C4-2B (cell line): Measurements from ENCODE around the gene EIF5B.
A peak's percentile ranks its signal among the peaks of the same experiment; 100 is the strongest.

Experiments used
- H3K27ac ChIP-seq: fragments of 450-650 bp; 2 replicates; pipeline ENCODE4 v1.5.1; 2017
- ZFX ChIP-seq: fragments of 450-650 bp; IDR thresholded peaks from 2 replicates; pipeline ENCODE4 v1.6.1; 2017
- TF ChIP-seq, protein P1 (sequence below): fragments of 450-650 bp; conservative IDR thresholded peaks from 2 replicates; pipeline ENCODE4 v1.5.1; 2017; ENCODE audit warnings: mild to moderate bottlenecking

EIF5B gene

DNA sequence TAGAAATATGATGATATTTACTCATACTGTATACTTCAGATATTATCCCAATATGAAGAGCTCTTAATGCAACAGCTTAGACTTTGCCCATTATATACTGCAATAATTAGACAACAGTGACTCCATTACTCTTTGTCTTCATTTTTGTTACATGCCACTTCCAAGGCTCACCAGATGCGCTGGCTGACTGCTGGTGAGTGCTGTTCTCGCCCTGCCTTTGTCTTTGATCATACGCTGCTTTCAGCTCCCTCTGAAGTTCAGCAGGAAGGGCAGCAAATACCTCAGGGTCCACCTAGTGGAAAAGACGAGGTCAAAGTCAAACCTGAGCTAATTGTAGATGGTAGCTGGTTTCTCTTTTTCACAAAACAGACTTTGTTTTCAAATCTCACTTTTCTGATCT lies 66.3 kb downstream of the EIF5B start:
- no peak overlapping the region; the same call in 1 of the 2 replicates for H3K27ac ChIP-seq
- TF ChIP-seq, protein P1, sequence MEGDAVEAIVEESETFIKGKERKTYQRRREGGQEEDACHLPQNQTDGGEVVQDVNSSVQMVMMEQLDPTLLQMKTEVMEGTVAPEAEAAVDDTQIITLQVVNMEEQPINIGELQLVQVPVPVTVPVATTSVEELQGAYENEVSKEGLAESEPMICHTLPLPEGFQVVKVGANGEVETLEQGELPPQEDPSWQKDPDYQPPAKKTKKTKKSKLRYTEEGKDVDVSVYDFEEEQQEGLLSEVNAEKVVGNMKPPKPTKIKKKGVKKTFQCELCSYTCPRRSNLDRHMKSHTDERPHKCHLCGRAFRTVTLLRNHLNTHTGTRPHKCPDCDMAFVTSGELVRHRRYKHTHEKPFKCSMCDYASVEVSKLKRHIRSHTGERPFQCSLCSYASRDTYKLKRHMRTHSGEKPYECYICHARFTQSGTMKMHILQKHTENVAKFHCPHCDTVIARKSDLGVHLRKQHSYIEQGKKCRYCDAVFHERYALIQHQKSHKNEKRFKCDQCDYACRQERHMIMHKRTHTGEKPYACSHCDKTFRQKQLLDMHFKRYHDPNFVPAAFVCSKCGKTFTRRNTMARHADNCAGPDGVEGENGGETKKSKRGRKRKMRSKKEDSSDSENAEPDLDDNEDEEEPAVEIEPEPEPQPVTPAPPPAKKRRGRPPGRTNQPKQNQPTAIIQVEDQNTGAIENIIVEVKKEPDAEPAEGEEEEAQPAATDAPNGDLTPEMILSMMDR = no peak
- no peak for TF ChIP-seq ZFX

DNA sequence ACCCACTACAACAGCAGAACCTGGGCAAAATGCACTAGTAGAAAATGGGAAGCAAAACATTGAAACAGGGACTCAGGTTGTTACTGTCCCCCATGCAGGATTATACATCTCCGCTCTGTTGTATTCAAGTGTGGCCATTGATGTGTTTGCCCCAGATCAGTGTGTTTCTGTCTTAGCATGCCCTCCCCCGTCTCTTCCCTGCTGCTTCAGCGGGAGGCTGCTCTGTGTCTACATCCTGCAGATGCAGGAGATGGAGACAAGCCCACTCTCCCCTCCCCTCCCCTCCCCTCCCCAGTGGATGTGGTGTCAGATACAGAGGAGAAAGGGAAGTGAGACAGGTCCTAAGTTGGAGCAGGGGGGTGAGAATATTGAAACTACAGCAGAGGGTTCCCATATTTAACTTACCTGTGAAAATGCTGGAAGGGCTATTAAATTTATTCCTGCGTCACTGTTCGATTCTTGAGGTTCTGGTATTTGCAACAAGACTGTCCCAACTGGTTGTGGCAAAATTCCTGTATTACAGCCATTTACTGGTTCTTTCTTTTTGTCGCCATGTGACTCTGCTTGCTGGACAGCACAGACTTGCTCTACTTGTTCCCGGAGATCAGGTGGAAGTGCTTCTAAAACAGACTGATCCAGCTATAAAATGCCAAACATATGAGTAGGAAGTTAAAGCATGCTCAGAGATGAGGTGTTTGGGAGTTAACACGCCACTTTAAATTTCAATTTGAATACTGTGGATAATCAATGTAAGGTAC lies 67.0 kb downstream of the EIF5B start:
- peak overlapping the region; percentile 53 for H3K27ac ChIP-seq
- TF ChIP-seq, protein P1 = no peak
- no peak for TF ChIP-seq ZFX

DNA sequence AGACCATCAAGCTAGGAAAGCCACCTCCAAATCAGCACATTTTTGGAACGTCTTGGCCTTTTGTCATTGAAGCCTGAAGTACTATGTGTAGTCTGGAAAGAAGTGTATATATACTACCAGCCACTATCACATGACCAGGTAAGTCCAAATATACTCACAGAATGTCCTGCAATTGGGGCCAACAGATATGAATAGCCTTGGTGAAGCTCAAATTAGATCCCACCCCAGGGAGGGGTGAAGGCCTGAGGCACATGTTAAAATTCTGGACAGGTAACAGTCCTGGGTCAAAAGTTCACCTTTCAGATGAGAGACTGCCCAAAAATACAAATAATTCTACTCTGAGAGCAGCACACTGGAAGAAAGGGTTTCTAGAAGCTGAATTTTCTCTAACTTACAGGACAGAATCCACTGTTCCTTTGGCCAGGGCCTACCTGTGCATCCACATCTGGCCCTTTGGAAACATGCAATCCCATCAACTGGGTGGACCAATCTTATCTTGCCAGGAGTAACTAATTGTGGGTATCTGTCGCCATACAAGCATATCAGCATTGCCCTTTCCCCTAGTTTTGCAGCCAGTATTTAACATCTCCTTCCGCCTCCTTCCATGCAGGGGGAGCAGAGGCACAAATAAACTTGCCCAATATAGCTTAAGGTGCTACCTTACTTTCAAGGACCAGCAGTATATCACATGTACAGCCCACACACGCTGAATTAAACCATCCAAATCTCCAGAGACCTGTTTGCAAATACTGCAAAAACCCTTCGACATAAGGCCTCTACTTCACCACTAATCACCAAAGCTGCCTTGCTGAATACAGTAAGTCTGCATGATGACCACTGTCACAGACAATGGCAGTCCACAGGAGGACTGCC lies 67.8 kb downstream of the EIF5B start:
- peak overlapping the region; percentile 53; the same call in 1 of the 2 replicates for H3K27ac ChIP-seq
- TF ChIP-seq ZFX = no peak
- TF ChIP-seq, protein P1 = no peak

DNA sequence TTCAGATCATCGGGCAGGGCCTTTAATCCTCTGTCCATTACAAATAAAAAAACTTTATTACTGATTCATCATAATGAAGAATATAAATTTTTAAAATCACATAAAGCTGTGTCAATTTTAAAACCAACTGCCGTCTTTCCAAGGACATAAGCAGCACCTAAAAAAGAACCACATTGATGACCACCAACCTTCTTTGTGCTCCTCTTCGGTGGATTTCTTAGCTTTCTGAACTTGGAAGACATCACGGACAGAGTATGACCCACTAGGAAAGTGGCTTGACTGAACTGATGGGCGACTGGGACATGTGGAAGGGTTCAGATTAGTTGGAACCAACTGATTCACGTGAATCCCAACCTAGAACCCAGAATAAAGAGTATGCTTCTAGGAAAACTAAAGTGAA lies 68.9 kb downstream of the EIF5B start:
- no peak for TF ChIP-seq ZFX
- TF ChIP-seq, protein P1 = no peak
- no peak overlapping the region for H3K27ac ChIP-seq

DNA sequence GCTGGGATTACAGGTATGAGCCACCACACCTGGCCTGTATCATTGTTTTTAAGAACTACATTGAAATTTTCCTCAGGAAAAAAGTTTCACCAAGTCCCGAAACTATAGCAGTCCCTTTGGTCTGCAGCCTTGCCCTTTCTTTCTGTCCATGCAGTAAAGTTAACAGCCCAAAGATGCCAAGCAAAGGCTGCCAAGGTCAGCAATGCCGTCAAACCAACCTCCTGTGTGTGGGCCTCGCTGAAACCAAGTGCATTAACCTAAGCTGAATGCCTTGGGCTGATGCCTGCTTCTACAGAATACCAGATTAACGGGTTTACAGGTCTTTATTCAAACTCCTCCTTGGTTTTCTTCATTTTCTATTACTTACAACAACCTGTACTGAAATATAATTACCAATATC lies 73.1 kb downstream of the EIF5B start:
- TF ChIP-seq ZFX = no peak
- TF ChIP-seq, protein P1 = no peak
- H3K27ac ChIP-seq = no peak overlapping the region

DNA sequence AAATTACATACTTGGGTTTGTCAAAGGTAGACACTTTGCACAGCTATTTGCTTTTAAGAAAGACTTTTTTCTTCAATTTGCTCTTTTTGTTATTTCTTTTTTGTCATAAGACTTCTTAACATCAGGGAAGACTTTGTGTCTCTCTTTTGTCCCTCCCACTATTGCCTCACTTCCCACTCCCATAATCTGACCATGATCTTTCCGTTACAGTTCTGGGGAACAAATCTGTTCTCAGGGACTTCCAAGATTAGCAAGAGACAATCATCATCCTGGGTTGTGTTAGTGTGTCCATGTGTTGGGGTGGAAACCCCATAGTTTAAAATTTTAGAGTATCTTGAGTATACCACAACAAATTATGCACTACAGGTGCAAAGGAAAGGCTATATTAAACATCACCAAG lies 77.4 kb downstream of the EIF5B start:
- H3K27ac ChIP-seq = no peak overlapping the region
- TF ChIP-seq, protein P1 = no peak
- no peak for TF ChIP-seq ZFX

DNA sequence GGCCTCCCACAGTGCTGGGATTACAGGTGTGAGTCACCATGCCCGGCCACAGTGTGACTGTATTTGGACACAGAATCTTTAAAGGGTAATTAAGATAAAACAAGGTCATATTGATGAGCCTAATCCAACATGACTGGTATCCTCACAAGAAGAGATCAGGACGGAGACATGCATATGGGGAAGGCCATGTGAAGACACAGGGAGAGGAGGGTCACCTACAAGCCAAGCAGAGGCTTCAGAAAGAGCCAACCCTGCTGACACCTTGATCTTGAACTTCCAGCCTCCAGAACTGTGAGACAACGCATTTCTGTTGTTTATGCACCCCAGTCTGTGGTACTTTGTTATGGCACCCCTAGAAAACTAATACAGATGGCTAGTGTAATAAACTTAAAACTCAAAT lies 80.2 kb downstream of the EIF5B start:
- TF ChIP-seq, protein P1 = no peak
- TF ChIP-seq ZFX = no peak
- H3K27ac ChIP-seq = no peak overlapping the region
